HCT116 (cell line): ENCODE results near the gene PCID2. TPM values are rescaled to one million over a fixed set of nuclear protein-coding genes. Genes with fewer than 3 reads are reported as not detected.

Experiments used
- ATAC-seq: fragments of 200-7000 bp; cut with Tn5 transposase; 2 replicates; pipeline ENCODE4 v1.9.1; 2020; ENCODE audit warnings: mild to moderate bottlenecking, moderate library complexity
- BruUV-seq: library from RNA; stranded (reverse); fragments of 400-500 nt; replicated peaks from 2 replicates; lab custom pipeline; 2021; lab: Mats Ljungman, UMichigan
- CTCF ChIA-PET: fragments of 300-600 bp; sonication (Branson Sonifier 250); formaldehyde crosslinking; loops from one replicate; lab custom pipeline; 2021; ENCODE audit warnings: antibody characterized with exemption; lab: Charles Lee
- POLR2A ChIA-PET: fragments of 300-600, 350-600 bp; sonication (Branson Sonifier 250); formaldehyde crosslinking; loops from one replicate; lab custom pipeline; 2021; ENCODE audit warnings: antibody characterized with exemption; lab: Charles Lee
- RAD21 ChIA-PET, 2 experiments: fragments of 300-600 bp; sonication (Branson Sonifier 250); formaldehyde crosslinking; loops; one replicate each; lab custom pipeline; 2023; ENCODE audit warnings: low total read pairs in 2 of 2; ENCODE audit not compliant: uncharacterized antibody in 2 of 2, unreplicated experiment in 2 of 2, low non-redundant PET in 1 of 2; lab: Charles Lee
- DNase-seq: peaks from one replicate; pipeline ENCODE4 v3.0.0-alpha.2; 2010; ENCODE audit warnings: low read depth, low spot score
- H2AFZ ChIP-seq: fragments of 200-600 bp; shearing (Covaris generic), sonication (generic); 2 replicates; pipeline ENCODE4 v1.6.1; 2017; ENCODE audit warnings: low read depth, mixed run types, mixed read lengths, antibody characterized with exemption, low read length; ENCODE audit not compliant: poor library complexity, severe bottlenecking
- H3K27ac ChIP-seq: 2 replicates; pipeline ENCODE4 v1.5.1; 2012; ENCODE audit warnings: low read depth, low read length
- H3K27me3 ChIP-seq: fragments of 200-600 bp; sonication (generic); 2 replicates; pipeline ENCODE4 v1.6.1; 2016; ENCODE audit warnings: mixed run types, low read length, mixed read lengths; ENCODE audit not compliant: insufficient read depth
- H3K36me3 ChIP-seq, 2 experiments: fragments of 200-500 bp in 1 of 2; fragments of 200-600 bp in 1 of 2; sonication (Bioruptor generic) in 1 of 2; sonication (generic) in 1 of 2; 2 replicates each; pipeline versions ENCODE4 v1.5.1 to v1.6.1; 2014 to 2016; ENCODE audit warnings: low read length in 2 of 2, inconsistent platforms in 1 of 2, mixed read lengths in 1 of 2, mixed run types in 1 of 2; ENCODE audit not compliant: insufficient read depth in 2 of 2, control insufficient read depth in 1 of 2
- H3K4me1 ChIP-seq, 2 experiments: fragments of 200-600 bp in 1 of 2; sonication (generic) in 1 of 2; 2 replicates each; pipeline versions ENCODE4 v1.5.1 to v1.6.1; 2012 to 2017; ENCODE audit warnings: low read length in 2 of 2, inconsistent platforms in 1 of 2, mild to moderate bottlenecking in 1 of 2, mixed read lengths in 1 of 2, mixed run types in 1 of 2, moderate library complexity in 1 of 2; ENCODE audit not compliant: insufficient read depth in 2 of 2, control insufficient read depth in 1 of 2
- H3K4me2 ChIP-seq: fragments of 200-600 bp; sonication (generic); 2 replicates; pipeline ENCODE4 v1.6.1; 2017; ENCODE audit warnings: mixed run types, low read length, mixed read lengths
- H3K4me3 ChIP-seq, 2 experiments: fragments of 200-600 bp in 1 of 2; sonication (generic) in 1 of 2; replicated peaks in 1 of 2; 2 replicates each; pipeline ENCODE4 v1.5.1; 2011 to 2016; ENCODE audit warnings: low read length in 2 of 2, control low read depth in 1 of 2, low read depth in 1 of 2, mild to moderate bottlenecking in 1 of 2, mixed read lengths in 1 of 2, mixed run types in 1 of 2
- H3K79me2 ChIP-seq: fragments of 200-600 bp; sonication (generic); 2 replicates; pipeline ENCODE4 v1.6.1; 2017; ENCODE audit warnings: mild to moderate bottlenecking, mixed run types, low read length, moderate library complexity, mixed read lengths; ENCODE audit not compliant: insufficient read depth
- H3K9ac ChIP-seq: fragments of 200-600 bp; sonication (generic); 2 replicates; pipeline ENCODE4 v1.6.1; 2016; ENCODE audit warnings: low read length, mixed read lengths
- H3K9me2 ChIP-seq: fragments of 200-600 bp; sonication (generic), shearing (Covaris generic); 2 replicates; pipeline ENCODE4 v1.6.1; 2017; ENCODE audit warnings: mixed run types, mild to moderate bottlenecking, moderate library complexity; ENCODE audit not compliant: insufficient read depth
- H3K9me3 ChIP-seq, 2 experiments: fragments of 200-500 bp in 1 of 2; fragments of 200-600 bp in 1 of 2; sonication (Bioruptor generic) in 1 of 2; sonication (generic) in 1 of 2; 2 replicates each; pipeline ENCODE4 v1.6.1; 2014 to 2017; ENCODE audit warnings: low read length in 2 of 2, mixed read lengths in 2 of 2, inconsistent platforms in 1 of 2, low read depth in 1 of 2, mild to moderate bottlenecking in 1 of 2, mixed run types in 1 of 2, moderate library complexity in 1 of 2; ENCODE audit not compliant: control insufficient read depth in 1 of 2, insufficient read depth in 1 of 2
- H4K20me1 ChIP-seq: fragments of 200-600 bp; sonication (generic), shearing (Covaris generic); 2 replicates; pipeline ENCODE4 v1.6.1; 2017; ENCODE audit warnings: mixed run types, mild to moderate bottlenecking, moderate library complexity; ENCODE audit not compliant: insufficient read depth
- CEBPB ChIP-seq: IDR thresholded peaks from 2 replicates; pipeline ENCODE4 v1.6.1; 2012; ENCODE audit warnings: low read depth
- EZH2 ChIP-seq: fragments of 200-600 bp; sonication (generic); IDR thresholded peaks from 2 replicates; pipeline ENCODE4 v1.6.1; 2017; ENCODE audit warnings: antibody characterized with exemption, mixed run types
- JUND ChIP-seq: IDR thresholded peaks from 2 replicates; pipeline ENCODE4 v1.6.1; 2012
- POLR2A ChIP-seq: IDR thresholded peaks from 2 replicates; pipeline ENCODE4 v1.7.0; 2011; ENCODE audit warnings: borderline replicate concordance; ENCODE audit not compliant: insufficient read depth, insufficient read length; ENCODE audit errors: extremely low read depth
- SIN3A ChIP-seq: IDR thresholded peaks from 2 replicates; pipeline ENCODE4 v1.6.1; 2012; ENCODE audit warnings: low read depth
- SRF ChIP-seq: IDR thresholded peaks from 2 replicates; pipeline ENCODE4 v1.6.1; 2012; ENCODE audit warnings: low read depth
- intact Hi-C: fragments of 100-400 bp; cut with micrococcal nuclease; formaldehyde crosslinking; loops from 2 replicates; pipeline ENCODE4 v1.10.0; 2022
- total RNA-seq: library from RNA; stranded (reverse); gene quantifications from one replicate; pipeline ENCODE4 v1.2.1, GENCODE V29; 2021; ENCODE audit not compliant: unreplicated experiment
- TF ChIP-seq, protein P1 (sequence below): IDR thresholded peaks from 2 replicates; pipeline ENCODE4 v1.6.1; 2012; ENCODE audit warnings: low read depth

The PCID2 gene
- total RNA-seq, 1 experiment from 2014 or later, result 73.3 TPM

DNA sequence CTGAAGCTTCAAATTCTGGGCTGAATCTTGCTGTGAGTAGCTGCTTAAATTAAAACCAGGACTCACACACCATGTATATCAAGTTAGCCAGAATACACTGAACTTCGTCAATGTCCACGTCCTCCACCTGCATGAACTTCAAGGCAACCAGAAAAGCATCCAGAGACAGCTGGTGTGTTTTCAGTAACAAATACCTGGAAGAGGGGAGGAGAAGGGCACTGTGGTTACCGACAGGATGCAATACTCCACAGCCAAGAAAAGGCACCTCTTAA is 29.6 kb downstream of the PCID2 start:
- H3K9me2 ChIP-seq, result no peaks in the 10 kb centered on the region
- no peaks in the 10 kb centered on the region for H3K9me3 ChIP-seq
- H4K20me1 ChIP-seq, result no peaks in the 10 kb centered on the region
- intact Hi-C loops, result no loop called here
- ChIA-PET RAD21 (no interaction called here), CTCF (no interaction called here), POLR2A (no interaction called here)
- H2AFZ ChIP-seq, result no peak overlapping the region
- H3K79me2 ChIP-seq, result peaks cover 11% of the 10 kb centered on the region
- TF ChIP-seq SIN3A (no peak), SRF (no peak), POLR2A (no peak), JUND (no peak), EZH2 (no peak), CEBPB (no peak)
- TF ChIP-seq, protein P1, sequence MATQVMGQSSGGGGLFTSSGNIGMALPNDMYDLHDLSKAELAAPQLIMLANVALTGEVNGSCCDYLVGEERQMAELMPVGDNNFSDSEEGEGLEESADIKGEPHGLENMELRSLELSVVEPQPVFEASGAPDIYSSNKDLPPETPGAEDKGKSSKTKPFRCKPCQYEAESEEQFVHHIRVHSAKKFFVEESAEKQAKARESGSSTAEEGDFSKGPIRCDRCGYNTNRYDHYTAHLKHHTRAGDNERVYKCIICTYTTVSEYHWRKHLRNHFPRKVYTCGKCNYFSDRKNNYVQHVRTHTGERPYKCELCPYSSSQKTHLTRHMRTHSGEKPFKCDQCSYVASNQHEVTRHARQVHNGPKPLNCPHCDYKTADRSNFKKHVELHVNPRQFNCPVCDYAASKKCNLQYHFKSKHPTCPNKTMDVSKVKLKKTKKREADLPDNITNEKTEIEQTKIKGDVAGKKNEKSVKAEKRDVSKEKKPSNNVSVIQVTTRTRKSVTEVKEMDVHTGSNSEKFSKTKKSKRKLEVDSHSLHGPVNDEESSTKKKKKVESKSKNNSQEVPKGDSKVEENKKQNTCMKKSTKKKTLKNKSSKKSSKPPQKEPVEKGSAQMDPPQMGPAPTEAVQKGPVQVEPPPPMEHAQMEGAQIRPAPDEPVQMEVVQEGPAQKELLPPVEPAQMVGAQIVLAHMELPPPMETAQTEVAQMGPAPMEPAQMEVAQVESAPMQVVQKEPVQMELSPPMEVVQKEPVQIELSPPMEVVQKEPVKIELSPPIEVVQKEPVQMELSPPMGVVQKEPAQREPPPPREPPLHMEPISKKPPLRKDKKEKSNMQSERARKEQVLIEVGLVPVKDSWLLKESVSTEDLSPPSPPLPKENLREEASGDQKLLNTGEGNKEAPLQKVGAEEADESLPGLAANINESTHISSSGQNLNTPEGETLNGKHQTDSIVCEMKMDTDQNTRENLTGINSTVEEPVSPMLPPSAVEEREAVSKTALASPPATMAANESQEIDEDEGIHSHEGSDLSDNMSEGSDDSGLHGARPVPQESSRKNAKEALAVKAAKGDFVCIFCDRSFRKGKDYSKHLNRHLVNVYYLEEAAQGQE, result no peak
- H3K4me1 ChIP-seq, result no peaks in the 10 kb centered on the region; a peak in 1 of 4 replicates
- H3K4me2 ChIP-seq, result no peak overlapping the region
- no peak overlapping the region for H3K4me3 ChIP-seq
- no peak overlapping the region for H3K27ac ChIP-seq
- no peak overlapping the region for H3K9ac ChIP-seq
- ATAC-seq (no peak), DNase-seq (no peak)
- H3K36me3 ChIP-seq, result peaks cover 58 to 66% of the 10 kb centered on the region in 2 experiments
- no peaks in the 10 kb centered on the region for H3K27me3 ChIP-seq
- no TSS peak for BruUV-seq
